ENCODE results near the gene CHST15. TPM values are rescaled to one million over a fixed set of nuclear protein-coding genes. Genes with fewer than 3 reads are reported as not detected.

Gene CHST15
- total RNA-seq, 2 donors from 2014 or later, result 0.80 to 7.8 TPM

- no peak overlapping the region for H3K27ac Mint-ChIP-seq
- ATAC-seq, result no peak
- peak in 1 of 2 donors; percentile 43 for DNase-seq (ENCODE audit: low spot score in 2 of 2)
- no peaks in the 10 kb centered on the region for H3K9me3 Mint-ChIP-seq
- H3K36me3 Mint-ChIP-seq, result no peaks in the 10 kb centered on the region
Measured at GRCh38 chr10:123999956-124000615, 93.3 kb downstream of the CHST15 start.

- no peaks in the 10 kb centered on the region for H3K36me3 Mint-ChIP-seq
- H3K27ac Mint-ChIP-seq, result no peak overlapping the region
- H3K9me3 Mint-ChIP-seq, result no peaks in the 10 kb centered on the region
- DNase-seq (ENCODE audit: low spot score in 2 of 2) (peak in 1 of 2 donors; percentile 23), ATAC-seq (no peak)
Measured at GRCh38 chr10:123999261-123999660, 94.1 kb downstream of the CHST15 start.

GRCh38 chr10:123998197-123999141 is 94.9 kb downstream of the CHST15 start:
- Mint-ChIP-seq H3K36me3 (no peaks in the 10 kb centered on the region), H3K9me3 (no peaks in the 10 kb centered on the region), H3K27ac (no peak overlapping the region)
- peak in 1 of 2 donors; percentile 31 for DNase-seq (ENCODE audit: low spot score in 2 of 2)
- ATAC-seq, result no peak

GRCh38 chr10:123997486-123998196 is 95.8 kb downstream of the CHST15 start:
- Mint-ChIP-seq H3K9me3 (no peaks in the 10 kb centered on the region), H3K27ac (no peak overlapping the region), H3K36me3 (no peaks in the 10 kb centered on the region)
- peak in 1 of 2 donors; percentile 43 for DNase-seq (ENCODE audit: low spot score in 2 of 2)
- ATAC-seq, result peak in 1 of 2 donors; percentile 28

GRCh38 chr10:123997013-123997412 is 96.4 kb downstream of the CHST15 start:
- Mint-ChIP-seq H3K27ac (no peak overlapping the region), H3K9me3 (no peaks in the 10 kb centered on the region), H3K36me3 (no peaks in the 10 kb centered on the region)
- DNase-seq (ENCODE audit: low spot score in 2 of 2) (no peak), ATAC-seq (no peak)

GRCh38 chr10:123996302-123996701 is 97.1 kb downstream of the CHST15 start:
- no peak for ATAC-seq
- no peaks in the 10 kb centered on the region for H3K36me3 Mint-ChIP-seq
- H3K27ac Mint-ChIP-seq, result no peak overlapping the region
- H3K9me3 Mint-ChIP-seq, result no peaks in the 10 kb centered on the region
- DNase-seq (ENCODE audit: low spot score in 2 of 2), result peak in 1 of 2 donors; percentile 35

GRCh38 chr10:123995461-123996131 is 97.8 kb downstream of the CHST15 start:
- peak; percentile 37 to 52 for DNase-seq (ENCODE audit: low spot score in 2 of 2)
- no peak overlapping the region for H3K27ac Mint-ChIP-seq
- peaks cover 5 to 6% of the 10 kb centered on the region in 2 donors for H3K36me3 Mint-ChIP-seq
- H3K9me3 Mint-ChIP-seq, result no peaks in the 10 kb centered on the region
- ATAC-seq, result peak; percentile 68 to 70

GRCh38 chr10:123995082-123995460 is 98.3 kb downstream of the CHST15 start:
- ATAC-seq (no peak), DNase-seq (ENCODE audit: low spot score in 2 of 2) (peak in 1 of 2 donors; percentile 33)
- no peaks in the 10 kb centered on the region for H3K9me3 Mint-ChIP-seq
- no peak overlapping the region for H3K27ac Mint-ChIP-seq
- peaks cover 6 to 8% of the 10 kb centered on the region in 2 donors for H3K36me3 Mint-ChIP-seq

- peak; percentile 81 to 92 for DNase-seq (ENCODE audit: low spot score in 2 of 2)
- ATAC-seq, result peak; percentile 76 to 83
- H3K9me3 Mint-ChIP-seq, result no peaks in the 10 kb centered on the region
- H3K36me3 Mint-ChIP-seq, result peaks cover 6 to 8% of the 10 kb centered on the region in 2 donors
- no peak overlapping the region for H3K27ac Mint-ChIP-seq
Measured at GRCh38 chr10:123994417-123995081, 98.8 kb downstream of the CHST15 start.

- Mint-ChIP-seq H3K27ac (no peak overlapping the region), H3K36me3 (peaks cover 6 to 8% of the 10 kb centered on the region in 2 donors), H3K9me3 (no peaks in the 10 kb centered on the region)
- ATAC-seq, result no peak
- DNase-seq (ENCODE audit: low spot score in 2 of 2), result peak in 1 of 2 donors; percentile 35
Measured at GRCh38 chr10:123993534-123994416, 99.6 kb downstream of the CHST15 start.

GRCh38 chr10:123991611-123992570 is 101.5 kb downstream of the CHST15 start:
- H3K27ac Mint-ChIP-seq, result no peak overlapping the region
- no peaks in the 10 kb centered on the region for H3K9me3 Mint-ChIP-seq
- H3K36me3 Mint-ChIP-seq, result peaks cover 6 to 8% of the 10 kb centered on the region in 2 donors
- DNase-seq (ENCODE audit: low spot score in 2 of 2) (peak in 1 of 2 donors; percentile 31), ATAC-seq (no peak)

- ATAC-seq (no peak), DNase-seq (ENCODE audit: low spot score in 2 of 2) (no peak)
- no peak overlapping the region for H3K27ac Mint-ChIP-seq
- H3K36me3 Mint-ChIP-seq, result peaks cover 6 to 8% of the 10 kb centered on the region in 2 donors
- H3K9me3 Mint-ChIP-seq, result no peaks in the 10 kb centered on the region
Measured at GRCh38 chr10:123990889-123991288, 102.5 kb downstream of the CHST15 start.

GRCh38 chr10:123988694-123989093 is 104.7 kb downstream of the CHST15 start:
- H3K27ac Mint-ChIP-seq, result no peak overlapping the region
- DNase-seq (ENCODE audit: low spot score in 2 of 2) (no peak), ATAC-seq (peak in 1 of 2 donors; percentile 55)
- peaks cover 6 to 8% of the 10 kb centered on the region in 2 donors for H3K36me3 Mint-ChIP-seq
- no peaks in the 10 kb centered on the region for H3K9me3 Mint-ChIP-seq

- Mint-ChIP-seq H3K9me3 (no peaks in the 10 kb centered on the region), H3K27ac (no peak overlapping the region), H3K36me3 (peaks cover 6 to 8% of the 10 kb centered on the region in 2 donors)
- DNase-seq (ENCODE audit: low spot score in 2 of 2) (no peak), ATAC-seq (no peak)
Measured at GRCh38 chr10:123986736-123987135, 106.7 kb downstream of the CHST15 start.

Data from activated naive CD4-positive, alpha-beta T cell treated with anti-CD3 and anti-CD28 coated beads, Interleukin-2, amount 50 U/mL, for 72 hours (primary cell).